GM23338 (cell line): ENCODE data around the gene HSBP1. TPM values are rescaled to one million over a fixed set of nuclear protein-coding genes. Genes with fewer than 3 reads are reported as not detected.

Experiments
- ATAC-seq: fragments of 200-7000 bp; cut with Tn5 transposase; 3 replicates; pipeline ENCODE4 v1.9.1; 2020
- DNase-seq: peaks from one replicate; pipeline ENCODE4 v3.0.0-alpha.2; 2015; ENCODE audit warnings: low spot score
- H2AFZ ChIP-seq: fragments of 200-600 bp; sonication (generic); 2 replicates; pipeline ENCODE4 v1.8.0; 2016; ENCODE audit warnings: antibody characterized with exemption, mild to moderate bottlenecking, moderate library complexity
- H3F3A ChIP-seq: fragments of 200-600 bp; sonication (generic); replicated peaks from 2 replicates; pipeline ENCODE4 v1.8.0; 2017; ENCODE audit warnings: antibody characterized with exemption, mixed run types, low read depth
- H3K27ac ChIP-seq: fragments of 200-600 bp; sonication (generic); 2 replicates; pipeline ENCODE4 v1.6.1; 2016; ENCODE audit warnings: low read depth
- H3K27me3 ChIP-seq: fragments of 200-600 bp; sonication (generic); 2 replicates; pipeline ENCODE4 v1.8.0; 2016; ENCODE audit warnings: mild to moderate bottlenecking, mixed run types, moderate library complexity; ENCODE audit not compliant: insufficient read depth
- H3K36me3 ChIP-seq: fragments of 200-600 bp; sonication (generic); 2 replicates; pipeline ENCODE4 v1.8.0; 2016; ENCODE audit warnings: mild to moderate bottlenecking; ENCODE audit not compliant: insufficient read depth
- H3K4me1 ChIP-seq: fragments of 200-600 bp; sonication (generic); 2 replicates; pipeline ENCODE4 v1.8.0; 2016; ENCODE audit warnings: mild to moderate bottlenecking, moderate library complexity; ENCODE audit not compliant: insufficient read depth
- H3K4me2 ChIP-seq: fragments of 200-600 bp; sonication (generic); 2 replicates; pipeline ENCODE4 v1.7.1; 2017; ENCODE audit warnings: mixed run types
- H3K4me3 ChIP-seq: fragments of 200-600 bp; sonication (generic); 2 replicates; pipeline ENCODE4 v1.6.1; 2016; ENCODE audit warnings: mixed run types
- H3K79me2 ChIP-seq: fragments of 200-600 bp; sonication (generic); replicated peaks from 2 replicates; pipeline ENCODE4 v1.8.0; 2017; ENCODE audit warnings: mild to moderate bottlenecking; ENCODE audit not compliant: insufficient read depth
- H3K9me2 ChIP-seq: fragments of 200-600 bp; sonication (generic); 2 replicates; pipeline ENCODE4 v1.8.0; 2017; ENCODE audit not compliant: insufficient read depth
- H4K20me1 ChIP-seq: fragments of 200-600 bp; sonication (generic); replicated peaks from 2 replicates; pipeline ENCODE4 v1.8.0; 2017; ENCODE audit warnings: mild to moderate bottlenecking; ENCODE audit not compliant: insufficient read depth
- H3K27ac Mint-ChIP-seq: 2 replicates; pipeline ENCODE4 v1.8.0; 2020; ENCODE audit warnings: inconsistent platforms, mild to moderate bottlenecking, moderate library complexity, mixed read lengths
- H3K27me3 Mint-ChIP-seq: 3 replicates; pipeline ENCODE4 v1.8.0; 2022; ENCODE audit warnings: low read depth, mild to moderate bottlenecking, moderate library complexity, mixed read lengths, inconsistent platforms; ENCODE audit not compliant: insufficient read depth, poor library complexity
- H3K36me3 Mint-ChIP-seq: 3 replicates; pipeline ENCODE4 v1.8.0; 2021; ENCODE audit warnings: low read depth, mild to moderate bottlenecking, inconsistent platforms, moderate library complexity, mixed read lengths
- H3K4me1 Mint-ChIP-seq: 3 replicates; pipeline ENCODE4 v1.8.0; 2020; ENCODE audit warnings: mild to moderate bottlenecking, inconsistent platforms, mixed read lengths
- H3K4me3 Mint-ChIP-seq: 3 replicates; pipeline ENCODE4 v1.8.0; 2021; ENCODE audit warnings: moderate library complexity, mild to moderate bottlenecking, inconsistent platforms, mixed read lengths
- H3K9me3 Mint-ChIP-seq: 3 replicates; pipeline ENCODE4 v1.8.0; 2020; ENCODE audit warnings: moderate library complexity, mild to moderate bottlenecking, inconsistent platforms, mixed read lengths
- CREB1 ChIP-seq: fragments of 250-450 bp; sonication (Bioruptor Pico); IDR thresholded peaks from 2 replicates; pipeline ENCODE4 v1.5.0; 2020; ENCODE audit warnings: low read depth, mild to moderate bottlenecking, moderate library complexity
- CTCF ChIP-seq, 2 experiments: fragments of 200-600 bp in 1 of 2; sonication (generic) in 1 of 2; conservative IDR thresholded peaks; 2 replicates each; pipeline versions ENCODE4 v1.5.1 to v1.6.1; 2016 to 2017; ENCODE audit warnings: antibody characterized with exemption in 2 of 2, low read depth in 2 of 2, mild to moderate bottlenecking in 2 of 2, moderate library complexity in 1 of 2
- ETS1 ChIP-seq: IDR thresholded peaks from 2 replicates; pipeline ENCODE4 v1.6.1; 2016; ENCODE audit warnings: antibody characterized with exemption
- EZH2 ChIP-seq: fragments of 200-600 bp; sonication (generic); IDR thresholded peaks from one replicate; pipeline ENCODE4 v1.8.0; 2017; ENCODE audit warnings: antibody characterized with exemption, mild to moderate bottlenecking, low read depth; ENCODE audit not compliant: unreplicated experiment
- EZH2phosphoT487 ChIP-seq: fragments of 200-600 bp; sonication (generic); IDR thresholded peaks from one replicate; pipeline ENCODE4 v1.8.1; 2018; ENCODE audit warnings: antibody characterized with exemption; ENCODE audit not compliant: unreplicated experiment
- JUNB ChIP-seq: IDR thresholded peaks from one replicate; pipeline ENCODE4 v1.6.1; 2016; ENCODE audit warnings: antibody characterized with exemption; ENCODE audit not compliant: unreplicated experiment
- NANOG ChIP-seq: IDR thresholded peaks from 2 replicates; pipeline ENCODE4 v1.6.1; 2016; ENCODE audit warnings: antibody characterized with exemption, borderline replicate concordance
- POLR2AphosphoS5 ChIP-seq: IDR thresholded peaks from 2 replicates; pipeline ENCODE4 v1.6.1; 2016; ENCODE audit warnings: antibody characterized with exemption, low read depth
- REST ChIP-seq: IDR thresholded peaks from one replicate; pipeline ENCODE4 v1.6.1; 2018; ENCODE audit warnings: antibody characterized with exemption; ENCODE audit not compliant: unreplicated experiment
- STAT1 ChIP-seq: IDR thresholded peaks from one replicate; pipeline ENCODE4 v1.6.1; 2016; ENCODE audit warnings: antibody characterized with exemption; ENCODE audit not compliant: unreplicated experiment
- ZNF114 ChIP-seq: fragments of 250-450 bp; sonication (Bioruptor Pico); IDR thresholded peaks from 2 replicates; pipeline ENCODE4 v1.5.0; 2020; ENCODE audit warnings: mild to moderate bottlenecking, moderate library complexity
- ZNF331 ChIP-seq: fragments of 250-450 bp; sonication (Bioruptor Pico); IDR thresholded peaks from 2 replicates; pipeline ENCODE4 v1.5.0; 2020; ENCODE audit warnings: low read depth, mild to moderate bottlenecking, moderate library complexity
- ZNF462 ChIP-seq: fragments of 250-450 bp; sonication (Bioruptor Pico); IDR thresholded peaks from 2 replicates; pipeline ENCODE4 v1.5.0; 2020; ENCODE audit warnings: mild to moderate bottlenecking, moderate library complexity
- polyA plus RNA-seq: library from polyadenylated mRNA; unstranded; fragments of >200 nt; fragmentation: Nextera tagmentation; extraction: Ambion mirVana; gene quantifications from 2 replicates; pipeline ENCODE4 v1.2.1, GENCODE V29; 2016
- total RNA-seq: library from RNA; depleted of rRNA; stranded (reverse); fragments of >200 nt; shearing (Covaris generic); gene quantifications from 2 replicates; pipeline ENCODE4 v1.2.3, GENCODE V29; 2014

Gene HSBP1
- total and polyA plus RNA-seq, 2 experiments from 2014 or later = 71.0 to 817 TPM

- H3K27ac Mint-ChIP-seq = no peak overlapping the region
- H3K4me3 ChIP-seq = no peak overlapping the region
- H3K9me3 Mint-ChIP-seq = no peaks in the 10 kb centered on the region
- H3K4me1 ChIP-seq = no peaks in the 10 kb centered on the region
- H3F3A ChIP-seq = no peaks in the 10 kb centered on the region
- H3K27me3 Mint-ChIP-seq = peaks cover 2% of the 10 kb centered on the region
- H3K36me3 Mint-ChIP-seq = no peaks in the 10 kb centered on the region
- no peak overlapping the region for H3K27ac ChIP-seq
- H3K79me2 ChIP-seq = no peaks in the 10 kb centered on the region
- H2AFZ ChIP-seq = no peak overlapping the region
- H3K4me2 ChIP-seq = no peak overlapping the region
- no peaks in the 10 kb centered on the region for H3K36me3 ChIP-seq
- H3K4me3 Mint-ChIP-seq = no peak overlapping the region
- no peaks in the 10 kb centered on the region for H3K27me3 ChIP-seq
- ATAC-seq (no peak), DNase-seq (no peak)
- no peaks in the 10 kb centered on the region for H3K4me1 Mint-ChIP-seq
- TF ChIP-seq ZNF331 (no peak), ZNF114 (CRISPR knock-in tag) (no peak), STAT1 (no peak), POLR2AphosphoS5 (no peak), CTCF (conservative IDR thresholded peaks at IDR 0.05; ENCODE audit: low read depth in 2 of 2) (no peak), CREB1 (CRISPR knock-in tag) (no peak), NANOG (no peak), ETS1 (no peak), ZNF462 (CRISPR knock-in tag) (no peak), EZH2phosphoT487 (no peak), JUNB (no peak), REST (no peak), EZH2 (no peak)
- H3K9me2 ChIP-seq = peaks cover 4% of the 10 kb centered on the region; the same call in 1 of the 2 replicates
- no peaks in the 10 kb centered on the region for H4K20me1 ChIP-seq
Measured at GRCh38 chr16:83779886-83780285, 27.9 kb upstream of the HSBP1 start.
